ENCODE results near the gene PEX16.

The PEX16 gene

DNA sequence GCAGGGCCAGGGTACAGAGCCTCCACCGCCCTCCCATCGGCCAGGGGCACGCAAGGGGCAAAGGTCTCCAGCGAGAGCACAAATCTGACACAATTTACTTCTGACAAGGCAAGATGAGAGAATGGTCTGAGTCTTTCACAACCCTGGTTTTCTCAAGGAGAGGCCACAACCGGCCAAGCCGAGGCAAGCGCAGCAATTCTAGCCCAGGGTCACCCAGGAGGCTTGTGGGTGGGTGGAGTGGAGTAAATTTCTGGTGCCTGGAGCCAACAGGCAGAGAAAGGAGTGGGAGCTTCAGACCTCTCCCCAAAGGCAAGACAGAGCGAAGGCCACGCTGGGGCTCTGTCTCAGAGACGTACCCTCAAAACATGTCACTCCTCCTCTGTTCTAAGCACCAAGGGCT is 14.1 kb upstream of the PEX16 start:
- DNase-seq (ENCODE audit: low read depth in 1 of 2, low spot score in 1 of 2): no peak

DNA sequence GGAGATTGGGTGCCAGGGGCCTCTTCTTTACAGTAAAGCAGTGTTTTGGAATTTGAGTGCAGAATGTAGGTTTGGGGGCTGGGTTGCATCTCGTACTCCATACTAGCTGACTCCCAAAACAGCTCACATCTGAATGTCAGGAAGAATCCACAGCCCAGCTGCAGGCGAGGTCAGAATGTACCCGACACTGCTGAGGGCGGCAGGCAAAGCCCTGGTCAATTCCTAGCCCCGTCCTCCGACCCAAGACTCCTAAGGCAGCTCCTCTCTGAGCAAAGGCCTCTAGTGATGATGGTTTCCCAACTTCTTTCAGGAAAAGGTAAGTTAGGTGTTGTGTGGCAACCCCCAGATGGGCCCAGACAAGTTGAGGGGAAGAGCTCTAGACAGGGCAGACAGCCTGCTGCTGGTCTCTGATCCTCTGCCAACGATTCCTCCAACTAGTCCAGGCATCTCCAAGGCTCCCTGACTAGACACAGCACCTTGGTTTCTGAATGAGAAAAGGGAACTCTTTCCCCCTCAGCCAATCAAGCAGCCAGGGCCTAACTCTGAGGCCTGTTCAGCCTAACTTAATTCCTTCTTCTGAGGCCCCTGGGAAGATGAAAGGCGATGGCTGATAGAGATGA is 13.4 kb upstream of the PEX16 start:
- DNase-seq (ENCODE audit: low read depth in 1 of 2, low spot score in 1 of 2): no peak

DNA sequence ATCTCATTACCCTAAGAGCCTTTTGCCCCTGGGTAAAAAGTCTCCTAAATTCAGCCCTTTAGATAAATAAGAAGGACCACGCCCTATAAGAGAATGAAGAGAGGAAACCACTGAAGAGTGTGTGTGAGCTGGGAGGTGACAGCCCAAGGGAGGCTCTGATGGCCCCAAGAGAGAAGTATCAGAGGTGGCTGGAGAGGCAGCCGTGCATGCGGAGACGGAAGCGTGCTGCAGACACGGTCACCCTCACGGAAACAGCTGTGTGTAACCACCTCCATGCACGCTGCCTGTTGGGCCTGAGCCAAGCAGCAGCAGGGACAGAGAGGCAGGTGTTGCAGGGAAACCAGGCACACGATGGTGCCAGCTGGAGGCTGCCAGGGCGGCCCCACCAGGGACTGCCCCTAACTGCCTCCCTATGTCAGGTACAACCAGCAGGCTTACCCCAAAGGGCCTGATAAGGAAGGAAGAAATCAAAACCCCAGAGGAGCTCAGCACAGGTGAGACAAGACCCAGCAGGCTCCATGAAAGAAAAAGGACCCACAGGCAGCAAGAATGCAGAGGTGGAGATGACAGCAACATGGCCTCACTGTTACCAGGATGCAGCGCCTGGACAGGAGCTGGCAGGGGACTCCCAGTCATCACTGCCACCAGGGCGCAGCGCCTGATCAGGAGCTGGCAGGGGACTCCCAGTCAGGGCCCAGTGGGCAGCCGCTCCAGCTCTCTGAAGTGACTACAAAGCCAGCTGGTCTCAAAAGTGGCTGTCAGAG is 12.5 kb upstream of the PEX16 start:
- DNase-seq (ENCODE audit: low read depth in 1 of 2, low spot score in 1 of 2): no peak

DNA sequence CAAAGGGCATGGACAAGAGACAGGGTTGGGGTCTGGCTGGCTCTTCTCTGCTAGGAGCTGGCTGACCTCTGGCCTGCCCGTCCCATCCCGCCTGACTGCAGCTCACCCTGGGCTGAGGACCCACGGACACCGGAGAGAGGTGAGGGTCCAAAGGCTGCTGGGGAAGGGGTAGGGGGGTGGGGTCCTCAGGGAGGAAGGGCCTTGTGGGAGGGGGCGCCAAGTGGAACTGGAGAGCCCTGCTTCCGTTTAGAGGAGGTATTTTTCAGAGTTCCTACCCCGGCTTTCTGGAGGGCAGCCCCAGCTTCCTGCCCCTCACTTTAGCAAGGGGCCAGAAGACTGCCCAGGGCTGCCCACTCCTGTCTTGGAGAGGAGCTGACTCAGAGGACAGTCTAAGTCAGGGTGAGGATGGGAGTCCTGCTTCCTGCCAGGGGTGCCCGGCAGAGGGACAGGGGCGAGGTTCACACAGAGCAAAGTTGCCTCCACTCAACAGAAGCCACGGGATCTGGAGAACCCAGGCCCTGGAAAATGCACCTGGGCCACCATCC is 11.9 kb upstream of the PEX16 start:
- no peak for DNase-seq (ENCODE audit: low read depth in 1 of 2, low spot score in 1 of 2)

DNA sequence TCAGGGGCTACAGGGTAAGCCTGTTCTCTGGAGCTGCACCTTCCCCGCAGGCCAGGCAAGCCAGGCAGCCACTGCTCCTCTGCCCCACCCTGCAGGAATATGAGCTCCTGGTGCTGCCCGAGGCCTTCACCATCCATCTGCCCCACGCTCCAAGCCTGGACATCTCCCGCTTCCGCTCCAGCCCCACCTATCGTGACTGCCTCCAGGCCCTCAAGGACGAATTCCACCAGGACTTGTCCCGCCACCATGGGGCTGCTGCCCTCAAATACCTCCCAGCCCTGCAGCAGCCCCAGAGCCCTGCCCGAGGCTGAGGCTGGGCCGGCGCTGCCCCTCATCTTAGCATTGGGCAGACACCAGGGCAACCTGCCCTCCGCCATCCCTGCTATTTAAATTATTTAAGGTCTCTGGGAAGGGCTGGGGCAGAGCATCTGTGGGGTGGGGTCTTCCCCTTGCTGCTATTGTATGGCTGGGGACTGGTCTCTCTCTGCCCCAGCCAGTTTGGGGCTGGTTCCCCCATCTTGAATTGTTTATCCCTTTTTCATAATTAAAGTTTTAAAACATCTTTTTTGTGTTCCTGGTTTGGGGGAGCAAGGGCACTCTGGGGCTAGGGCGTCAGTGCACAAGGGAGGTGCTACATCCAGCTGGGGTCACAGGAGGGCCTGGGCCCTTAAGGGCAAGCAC is 11.0 kb upstream of the PEX16 start:
- DNase-seq (ENCODE audit: low read depth in 1 of 2, low spot score in 1 of 2): no peak

DNA sequence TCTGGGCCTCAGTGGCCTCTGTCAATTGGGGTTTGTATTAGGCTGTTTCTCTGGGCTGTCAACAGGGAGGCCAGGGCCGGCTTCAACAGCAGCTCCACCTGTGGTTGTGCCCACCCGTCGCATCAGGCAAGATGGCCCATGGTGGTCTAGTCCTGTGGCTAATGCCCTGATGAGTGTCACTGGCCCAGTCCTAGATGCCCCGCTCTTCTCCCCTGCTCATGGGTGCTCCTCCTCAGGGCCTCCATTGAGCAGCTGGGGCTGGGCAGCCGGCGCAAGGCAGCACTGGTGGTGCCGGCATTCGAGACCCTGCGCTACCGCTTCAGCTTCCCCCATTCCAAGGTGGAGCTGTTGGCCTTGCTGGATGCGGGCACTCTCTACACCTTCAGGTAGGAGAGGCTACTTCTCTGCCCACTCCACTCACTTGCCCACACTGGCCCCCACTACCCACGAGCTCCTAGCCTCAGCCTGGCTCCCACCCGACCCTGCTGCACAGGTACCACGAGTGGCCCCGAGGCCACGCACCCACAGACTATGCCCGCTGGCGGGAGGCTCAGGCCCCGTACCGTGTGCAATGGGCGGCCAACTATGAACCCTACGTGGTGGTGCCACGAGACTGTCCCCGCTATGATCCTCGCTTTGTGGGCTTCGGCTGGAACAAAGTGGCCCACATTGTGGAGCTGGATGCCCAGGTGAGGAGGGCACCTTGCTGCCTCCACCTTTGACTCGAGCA is 10.2 kb upstream of the PEX16 start:
- DNase-seq (ENCODE audit: low read depth in 1 of 2, low spot score in 1 of 2): no peak

DNA sequence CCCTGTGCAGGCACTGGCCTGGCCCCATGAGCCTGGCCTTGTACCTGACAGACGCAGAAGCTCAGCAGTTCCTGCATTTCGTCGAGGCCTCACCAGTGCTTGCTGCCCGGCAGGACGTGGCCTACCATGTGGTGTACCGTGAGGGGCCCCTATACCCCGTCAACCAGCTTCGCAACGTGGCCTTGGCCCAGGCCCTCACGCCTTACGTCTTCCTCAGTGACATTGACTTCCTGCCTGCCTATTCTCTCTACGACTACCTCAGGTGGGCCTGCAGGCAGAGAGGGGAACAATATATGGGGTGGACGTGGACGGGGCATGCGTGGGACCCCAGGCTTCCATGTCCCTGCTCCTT is 9.6 kb upstream of the PEX16 start:
- no peak for DNase-seq (ENCODE audit: low read depth in 1 of 2, low spot score in 1 of 2)

DNA sequence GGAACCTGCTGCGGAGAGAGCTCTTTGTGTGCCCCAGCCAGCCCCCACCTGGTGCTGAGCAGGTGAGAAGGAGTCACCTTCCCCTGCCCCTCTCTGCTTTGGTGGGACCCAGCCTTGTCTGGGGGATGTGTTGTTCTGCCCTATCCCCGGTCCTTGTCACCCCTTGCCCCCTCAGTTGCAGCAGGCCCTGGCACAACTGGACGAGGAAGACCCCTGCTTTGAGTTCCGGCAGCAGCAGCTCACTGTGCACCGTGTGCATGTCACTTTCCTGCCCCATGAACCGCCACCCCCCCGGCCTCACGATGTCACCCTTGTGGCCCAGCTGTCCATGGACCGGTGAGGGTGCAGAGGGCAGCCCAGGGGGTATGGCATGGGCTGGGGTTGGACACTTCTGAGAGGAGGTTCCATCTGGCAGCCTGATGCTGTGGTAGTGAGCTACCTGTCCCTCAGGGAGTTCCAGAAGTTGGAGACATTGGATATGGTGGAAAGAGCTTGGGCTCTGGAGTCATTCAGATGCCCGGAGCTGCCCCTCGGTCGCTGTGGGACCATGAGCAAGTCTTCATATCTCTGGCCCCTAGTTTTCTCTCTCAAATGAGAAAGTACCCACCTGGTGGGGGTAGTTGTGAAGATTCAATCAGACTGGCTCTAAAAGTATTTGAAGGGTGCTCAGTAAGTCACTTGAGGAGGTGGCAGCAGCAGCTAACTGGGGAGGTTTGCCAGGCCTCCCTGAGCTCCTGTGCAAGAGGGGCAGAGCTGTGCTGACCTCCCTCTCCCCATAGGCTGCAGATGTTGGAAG is 9.1 kb upstream of the PEX16 start:
- no peak for DNase-seq (ENCODE audit: low read depth in 1 of 2, low spot score in 1 of 2)

DNA sequence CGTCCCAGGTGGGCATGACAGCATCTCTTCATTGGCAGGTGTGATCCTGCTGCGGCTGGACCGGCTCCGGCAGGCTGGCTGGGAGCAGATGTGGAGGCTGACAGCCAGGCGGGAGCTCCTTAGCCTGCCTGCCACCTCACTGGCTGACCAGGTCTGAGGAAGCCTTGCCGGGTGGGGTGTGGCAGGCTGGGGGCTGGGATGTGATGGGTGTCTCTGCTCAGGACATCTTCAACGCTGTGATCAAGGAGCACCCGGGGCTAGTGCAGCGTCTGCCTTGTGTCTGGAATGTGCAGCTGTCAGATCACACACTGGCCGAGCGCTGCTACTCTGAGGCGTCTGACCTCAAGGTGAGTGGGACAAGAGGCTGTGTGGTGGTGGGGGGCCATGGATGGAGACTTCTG is 8.3 kb upstream of the PEX16 start:
- no peak for DNase-seq (ENCODE audit: low read depth in 1 of 2, low spot score in 1 of 2)

DNA sequence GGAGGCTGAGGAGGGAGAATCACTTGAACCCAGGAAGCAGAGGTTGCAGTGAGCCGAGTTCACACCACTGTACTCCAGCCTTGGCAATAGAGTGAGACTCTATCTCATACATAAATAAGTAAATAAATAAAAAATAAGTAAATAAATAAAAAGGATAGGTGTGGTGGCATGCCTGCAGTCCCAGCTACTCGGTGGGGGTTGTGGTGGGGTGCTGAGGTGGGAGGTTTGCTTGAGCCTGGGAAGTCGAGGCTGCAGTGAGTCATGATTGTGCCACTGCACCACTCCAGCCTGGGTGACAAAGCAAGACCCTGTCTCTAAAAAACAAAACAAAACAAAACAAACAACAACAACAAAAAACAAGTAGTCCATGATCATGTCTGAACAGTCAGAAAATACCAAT is 7.9 kb upstream of the PEX16 start:
- DNase-seq (ENCODE audit: low read depth in 1 of 2, low spot score in 1 of 2): no peak

DNA sequence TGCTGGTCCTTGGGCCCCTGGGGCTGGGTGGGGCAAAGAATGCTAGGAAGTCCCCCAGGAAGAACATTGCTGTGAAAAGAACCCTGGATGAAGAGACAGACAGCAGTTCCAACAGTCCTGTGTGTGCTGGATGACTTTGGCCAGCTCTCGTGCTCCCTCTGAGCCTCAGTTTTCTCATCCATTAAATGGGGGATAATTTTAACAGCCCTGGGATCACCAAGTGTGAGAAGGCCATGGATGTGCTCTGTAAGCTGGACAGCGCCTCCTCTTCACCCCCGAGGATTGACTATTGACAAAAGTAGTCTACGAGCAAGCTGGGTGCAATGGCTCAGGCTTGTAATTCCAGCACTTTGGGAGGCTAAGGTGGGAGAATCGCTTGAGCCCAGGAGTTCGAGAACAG is 7.2 kb upstream of the PEX16 start:
- no peak for DNase-seq (ENCODE audit: low read depth in 1 of 2, low spot score in 1 of 2)

DNA sequence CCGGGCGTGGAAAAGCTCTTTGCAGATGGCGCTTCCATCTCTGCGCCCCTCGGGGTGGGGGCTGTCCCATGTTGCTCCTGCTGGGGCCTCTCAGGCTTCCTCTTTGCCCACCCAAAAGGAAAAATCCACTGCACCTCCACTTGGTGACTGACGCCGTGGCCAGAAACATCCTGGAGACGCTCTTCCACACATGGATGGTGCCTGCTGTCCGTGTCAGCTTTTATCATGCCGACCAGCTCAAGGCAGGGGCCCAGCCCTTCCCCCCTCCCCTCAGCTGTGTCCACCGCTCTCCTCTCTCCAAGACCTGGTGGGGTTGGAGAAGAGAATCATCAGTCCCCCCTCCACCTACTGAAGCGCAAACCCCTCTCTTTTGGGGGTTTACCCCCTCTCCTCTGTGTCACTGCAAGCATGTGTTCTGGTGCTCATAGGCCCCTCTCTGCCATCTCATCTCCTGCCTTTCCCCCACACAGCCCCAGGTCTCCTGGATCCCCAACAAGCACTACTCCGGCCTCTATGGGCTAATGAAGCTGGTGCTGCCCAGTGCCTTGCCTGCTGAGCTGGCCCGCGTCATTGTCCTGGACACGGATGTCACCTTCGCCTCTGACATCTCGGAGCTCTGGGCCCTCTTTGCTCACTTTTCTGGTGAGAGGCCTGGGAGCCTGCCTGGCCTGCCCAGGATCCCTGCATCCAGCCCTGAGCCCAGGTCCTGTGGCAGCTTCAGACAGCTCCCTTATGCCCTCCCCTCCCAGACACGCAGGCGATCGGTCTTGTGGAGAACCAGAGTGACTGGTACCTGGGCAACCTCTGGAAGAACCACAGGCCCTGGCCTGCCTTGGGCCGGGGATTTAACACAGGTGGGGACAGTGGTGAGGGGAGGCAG is 6.6 kb upstream of the PEX16 start:
- DNase-seq (ENCODE audit: low read depth in 1 of 2, low spot score in 1 of 2): no peak

DNA sequence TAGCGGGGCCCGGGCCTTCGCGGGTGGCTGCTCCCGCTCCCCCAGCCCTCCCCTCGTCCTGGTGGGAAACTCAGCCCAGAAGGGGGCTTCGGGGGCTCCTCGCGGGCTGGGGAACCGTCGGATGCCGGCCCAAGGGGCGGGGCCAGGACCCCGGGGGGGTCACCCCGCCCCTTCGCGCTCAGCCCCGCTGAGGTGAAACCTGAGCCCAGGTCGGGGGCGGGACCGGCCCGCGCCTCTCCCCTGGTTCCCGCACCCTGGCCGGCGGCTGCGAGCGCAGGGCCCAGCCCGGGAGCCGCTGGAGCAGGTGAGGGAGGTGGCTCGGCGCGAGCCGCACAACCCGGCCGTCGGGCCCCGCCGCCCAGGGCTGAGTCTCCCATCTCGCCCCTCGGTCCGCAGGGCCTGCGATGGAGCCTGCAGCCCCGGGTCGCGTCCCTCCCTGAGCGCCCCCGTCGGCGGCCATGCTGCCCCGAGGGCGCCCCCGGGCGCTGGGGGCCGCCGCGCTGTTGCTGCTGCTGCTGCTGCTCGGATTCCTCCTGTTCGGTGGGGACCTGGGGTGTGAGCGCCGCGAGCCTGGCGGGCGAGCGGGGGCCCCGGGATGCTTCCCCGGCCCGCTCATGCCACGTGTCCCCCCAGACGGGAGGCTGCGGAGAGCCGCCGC is 4.9 kb upstream of the PEX16 start, which contains the start of gene LARGE2:
Gene LARGE2, plus strand, starts transcription at position 232 of the 658 bp plus-strand sequence. Its CDS starts 227 bp downstream, at position 459.
- DNase-seq (ENCODE audit: low read depth in 1 of 2, low spot score in 1 of 2): no peak

DNA sequence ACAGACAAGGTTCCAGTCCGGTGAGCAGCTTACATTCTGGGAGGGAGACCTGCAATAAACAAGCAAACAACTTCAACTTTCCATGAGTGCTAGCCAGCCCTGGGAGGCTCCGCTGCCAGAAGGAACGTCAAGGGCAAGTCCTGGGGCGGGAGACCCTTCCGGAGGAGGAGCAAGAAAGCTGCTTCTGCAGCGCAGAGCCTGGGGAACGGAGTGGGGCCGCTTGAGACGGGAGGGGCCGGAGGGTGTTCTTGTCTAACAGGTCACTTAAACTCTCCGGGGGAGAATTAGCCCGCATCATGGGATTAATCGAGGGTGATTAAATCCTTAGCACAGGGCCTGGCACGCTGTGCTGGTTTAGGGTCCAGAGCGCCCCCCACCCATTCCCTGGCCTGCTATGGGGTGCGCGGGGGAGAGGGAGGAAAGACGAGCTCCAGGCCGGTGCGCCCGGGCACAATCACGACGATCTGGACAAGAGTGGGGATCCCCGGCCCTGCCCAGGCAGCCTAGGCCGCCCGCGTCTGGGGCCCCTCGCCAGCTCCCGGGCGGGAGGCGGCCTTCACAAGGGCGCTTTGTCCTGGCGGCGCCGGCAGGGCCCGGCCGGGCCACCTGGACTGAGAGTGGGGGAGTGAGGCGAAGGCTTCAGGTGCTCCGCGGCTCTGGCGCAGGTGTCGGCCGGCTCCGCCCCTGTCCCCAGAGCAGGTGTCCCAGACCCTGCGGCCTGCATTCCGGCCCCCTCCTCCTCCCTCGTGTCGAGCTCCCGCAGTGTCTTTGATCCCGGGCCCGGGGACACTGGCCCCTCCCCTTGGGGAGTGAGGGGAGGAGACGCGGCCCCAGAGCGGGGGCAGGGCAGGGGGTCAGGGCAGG is 4.1 kb upstream of the PEX16 start:
- DNase-seq (ENCODE audit: low read depth in 1 of 2, low spot score in 1 of 2): no peak

DNA sequence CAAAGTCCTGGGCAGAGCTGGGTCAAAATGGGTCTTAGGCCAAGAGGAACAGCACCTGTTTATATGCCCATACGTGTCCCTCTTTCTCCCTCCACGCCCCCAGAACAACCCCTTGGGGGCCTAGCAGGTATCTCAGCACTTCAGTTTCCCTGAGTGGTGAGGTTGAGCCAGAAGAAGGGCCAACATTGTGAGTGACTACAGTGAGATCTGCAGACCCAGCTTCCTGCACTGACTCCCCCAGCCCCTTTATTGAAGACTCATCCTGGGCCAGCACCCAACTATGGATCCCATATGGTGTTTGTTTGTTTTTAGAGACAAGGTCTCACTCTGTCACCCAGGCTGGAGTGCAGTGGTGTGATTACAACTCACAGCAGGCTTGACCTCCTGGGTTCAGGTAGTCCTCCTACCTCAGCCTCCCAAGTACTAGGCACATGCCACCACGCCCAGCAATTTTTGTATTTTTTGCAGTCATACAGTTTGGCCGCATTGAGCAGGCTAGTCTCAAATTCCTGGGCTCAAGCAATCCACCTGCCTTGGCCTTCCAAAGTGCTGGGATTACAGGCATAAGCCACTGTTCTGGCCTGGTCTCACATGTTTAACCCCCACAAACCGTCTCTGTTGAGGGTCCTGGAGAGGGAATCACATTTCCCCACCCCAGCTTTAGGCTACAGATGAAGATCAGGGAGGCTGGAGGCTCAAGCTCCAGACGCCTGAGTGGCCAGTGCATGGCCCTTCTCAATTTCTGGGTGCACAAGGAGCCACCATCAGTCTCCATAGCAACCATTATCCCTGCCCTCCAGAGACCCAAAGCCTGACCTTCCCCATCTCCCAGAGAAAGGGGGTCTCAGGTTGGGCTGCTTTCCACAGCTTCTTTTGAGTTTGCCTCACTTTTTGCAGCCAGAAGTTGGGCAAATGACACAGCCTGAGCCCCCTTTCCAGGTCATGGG is 3.1 kb upstream of the PEX16 start:
- DNase-seq (ENCODE audit: low read depth in 1 of 2, low spot score in 1 of 2): no peak

DNA sequence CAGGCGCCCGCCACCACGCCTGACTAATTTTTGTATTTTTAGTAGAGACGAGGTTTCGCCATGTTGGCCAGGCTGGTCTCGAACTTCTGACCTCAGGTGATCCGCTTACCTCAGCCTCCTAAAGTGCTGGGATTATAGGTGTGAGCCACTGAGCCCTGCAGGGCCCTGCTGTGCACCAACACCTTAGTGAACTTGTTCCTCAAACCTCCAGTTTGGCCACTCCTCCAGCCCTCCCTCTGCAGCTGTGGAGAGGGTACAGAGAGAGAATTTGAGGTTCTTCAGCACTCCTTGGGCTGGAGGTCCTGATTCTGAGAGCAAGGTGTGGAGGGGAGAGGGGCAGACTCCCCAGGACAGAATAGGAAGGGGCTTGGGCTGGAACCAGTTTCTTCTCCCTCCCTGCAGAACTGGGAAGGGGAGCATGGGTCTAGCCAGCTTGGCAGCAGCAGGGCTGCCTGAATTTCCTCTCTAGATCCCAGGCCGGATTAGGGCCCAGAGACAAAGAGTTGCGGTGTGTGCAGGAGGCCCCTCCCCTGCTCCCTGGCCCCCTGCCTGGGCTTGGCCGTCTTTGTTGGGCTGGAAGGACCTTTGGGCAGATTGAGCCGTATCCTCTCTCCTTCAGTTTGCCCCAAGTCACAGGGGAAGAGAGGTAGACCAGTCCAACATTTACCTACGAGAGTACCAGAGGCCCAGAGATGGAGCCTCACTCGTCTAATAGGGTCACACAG is 2.3 kb upstream of the PEX16 start:
- DNase-seq (ENCODE audit: low read depth in 1 of 2, low spot score in 1 of 2): no peak

Measured in activated T-helper 1 cell treated with anti-CD3 and anti-CD28 coated beads, Interleukin-2, amount 50 U/mL, for 16 hours (primary cell).